Lower leg skin (tissue), 3 donors: ENCODE measurements around the gene KDM4B.
"Not testable (repeated sequence)": the region's sequence is repeated elsewhere in the genome, so short reads cannot be mapped to it uniquely, and the experiment has no call there.

ENCODE experiments used
- POLR2A ChIP-seq, 2 donors: fragments of 450-650 bp; IDR thresholded peaks; one replicate each; pipeline ENCODE4 v1.6.1; 2016 to 2017; ENCODE audit warnings: antibody characterized with exemption in 2 of 2, mild to moderate bottlenecking in 1 of 2, moderate library complexity in 1 of 2
- TF ChIP-seq, protein P1 (sequence below), 3 donors: fragments of 450-650 bp; IDR thresholded peaks; one replicate each; pipeline ENCODE4 v1.5.1; 2016; ENCODE audit warnings: antibody characterized with exemption in 3 of 3, mild to moderate bottlenecking in 3 of 3, moderate library complexity in 2 of 3

DNA sequence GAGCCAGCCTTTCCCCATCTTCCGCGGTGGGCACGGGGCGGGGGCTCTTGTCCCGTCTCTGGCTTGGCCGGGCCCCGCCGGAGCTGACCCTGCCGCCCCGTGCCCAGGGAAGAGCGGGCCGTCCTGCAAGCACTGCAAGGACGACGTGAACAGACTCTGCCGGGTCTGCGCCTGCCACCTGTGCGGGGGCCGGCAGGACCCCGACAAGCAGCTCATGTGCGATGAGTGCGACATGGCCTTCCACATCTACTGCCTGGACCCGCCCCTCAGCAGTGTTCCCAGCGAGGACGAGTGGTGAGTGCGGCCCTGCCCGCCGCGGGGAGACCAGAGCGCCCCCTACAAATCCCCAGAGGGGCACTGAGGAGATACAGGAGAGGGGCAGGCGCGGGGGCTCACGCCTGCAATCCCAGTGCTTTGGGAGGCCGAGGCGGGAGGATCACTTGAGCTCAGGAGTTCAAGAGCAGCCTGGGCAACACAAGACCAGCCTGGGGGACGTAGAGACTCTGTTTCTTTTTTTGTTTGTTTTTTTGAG, 27.2 kb upstream of the KDM4B start:
- TF ChIP-seq, protein P1, sequence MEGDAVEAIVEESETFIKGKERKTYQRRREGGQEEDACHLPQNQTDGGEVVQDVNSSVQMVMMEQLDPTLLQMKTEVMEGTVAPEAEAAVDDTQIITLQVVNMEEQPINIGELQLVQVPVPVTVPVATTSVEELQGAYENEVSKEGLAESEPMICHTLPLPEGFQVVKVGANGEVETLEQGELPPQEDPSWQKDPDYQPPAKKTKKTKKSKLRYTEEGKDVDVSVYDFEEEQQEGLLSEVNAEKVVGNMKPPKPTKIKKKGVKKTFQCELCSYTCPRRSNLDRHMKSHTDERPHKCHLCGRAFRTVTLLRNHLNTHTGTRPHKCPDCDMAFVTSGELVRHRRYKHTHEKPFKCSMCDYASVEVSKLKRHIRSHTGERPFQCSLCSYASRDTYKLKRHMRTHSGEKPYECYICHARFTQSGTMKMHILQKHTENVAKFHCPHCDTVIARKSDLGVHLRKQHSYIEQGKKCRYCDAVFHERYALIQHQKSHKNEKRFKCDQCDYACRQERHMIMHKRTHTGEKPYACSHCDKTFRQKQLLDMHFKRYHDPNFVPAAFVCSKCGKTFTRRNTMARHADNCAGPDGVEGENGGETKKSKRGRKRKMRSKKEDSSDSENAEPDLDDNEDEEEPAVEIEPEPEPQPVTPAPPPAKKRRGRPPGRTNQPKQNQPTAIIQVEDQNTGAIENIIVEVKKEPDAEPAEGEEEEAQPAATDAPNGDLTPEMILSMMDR (IDR thresholded peaks at IDR 0.05): not testable (repeated sequence)
- TF ChIP-seq POLR2A (IDR thresholded peaks at IDR 0.05): not testable (repeated sequence)
